Glutamatergic neuron (in vitro differentiated cells): ENCODE data around the gene PKHD1. TPM values are rescaled to one million over a fixed set of nuclear protein-coding genes. Genes with fewer than 3 reads are reported as not detected.

Experiments
- DNase-seq: peaks from one replicate; pipeline ENCODE4 v3.0.0; 2022
- H3K27ac Mint-ChIP-seq: one replicate; pipeline ENCODE4 v1.8.0; 2020; ENCODE audit warnings: mild to moderate bottlenecking, mixed read lengths, inconsistent platforms; ENCODE audit not compliant: unreplicated experiment
- H3K27me3 Mint-ChIP-seq: one replicate; pipeline ENCODE4 v1.8.0; 2020; ENCODE audit warnings: mild to moderate bottlenecking, moderate library complexity, mixed read lengths, inconsistent platforms; ENCODE audit not compliant: unreplicated experiment
- H3K36me3 Mint-ChIP-seq: one replicate; pipeline ENCODE4 v1.8.0; 2020; ENCODE audit warnings: mild to moderate bottlenecking, mixed read lengths, inconsistent platforms; ENCODE audit not compliant: unreplicated experiment
- H3K4me1 Mint-ChIP-seq: one replicate; pipeline ENCODE4 v1.8.0; 2020; ENCODE audit warnings: mild to moderate bottlenecking, low read depth, mixed read lengths, inconsistent platforms; ENCODE audit not compliant: unreplicated experiment
- H3K4me3 Mint-ChIP-seq: one replicate; pipeline ENCODE4 v1.8.0; 2020; ENCODE audit warnings: mild to moderate bottlenecking, mixed read lengths, inconsistent platforms; ENCODE audit not compliant: unreplicated experiment
- H3K9me3 Mint-ChIP-seq: one replicate; pipeline ENCODE4 v1.8.0; 2020; ENCODE audit warnings: mild to moderate bottlenecking, moderate library complexity, mixed read lengths, inconsistent platforms; ENCODE audit not compliant: unreplicated experiment
- CTCF ChIP-seq: fragments of 200-600 bp; sonication (generic); IDR thresholded peaks from one replicate; pipeline ENCODE4 v1.5.0; 2021; ENCODE audit not compliant: partially characterized antibody, unreplicated experiment
- total RNA-seq: library from RNA; stranded (reverse); fragmentation: NEBNext Ultra II Directional; extraction: Animal tissue kit (Norgen Biotek cat#: 25700); gene quantifications from one replicate; pipeline ENCODE4 v1.2.1, GENCODE V29; 2021; ENCODE audit not compliant: unreplicated experiment

PKHD1 gene
- total RNA-seq, 1 donor from 2014 or later = 0.02 TPM

GRCh38 chr6:52098721-52099120, 11.3 kb upstream of the PKHD1 start:
- peaks cover 3% of the 10 kb centered on the region for H3K9me3 Mint-ChIP-seq
- peaks cover 6% of the 10 kb centered on the region for H3K36me3 Mint-ChIP-seq
- TF ChIP-seq CTCF = no peak
- no peak overlapping the region for H3K27ac Mint-ChIP-seq
- H3K4me3 Mint-ChIP-seq = no peak overlapping the region
- H3K27me3 Mint-ChIP-seq = no peaks in the 10 kb centered on the region
- H3K4me1 Mint-ChIP-seq = no peaks in the 10 kb centered on the region
- no peak for DNase-seq

GRCh38 chr6:52089758-52090348, 2.4 kb upstream of the PKHD1 start:
- no peak for DNase-seq
- Mint-ChIP-seq H3K9me3 (no peaks in the 10 kb centered on the region), H3K36me3 (no peaks in the 10 kb centered on the region), H3K4me3 (no peak overlapping the region), H3K27ac (no peak overlapping the region), H3K4me1 (no peaks in the 10 kb centered on the region), H3K27me3 (peaks cover 2% of the 10 kb centered on the region)
- no peak for TF ChIP-seq CTCF

DNA sequence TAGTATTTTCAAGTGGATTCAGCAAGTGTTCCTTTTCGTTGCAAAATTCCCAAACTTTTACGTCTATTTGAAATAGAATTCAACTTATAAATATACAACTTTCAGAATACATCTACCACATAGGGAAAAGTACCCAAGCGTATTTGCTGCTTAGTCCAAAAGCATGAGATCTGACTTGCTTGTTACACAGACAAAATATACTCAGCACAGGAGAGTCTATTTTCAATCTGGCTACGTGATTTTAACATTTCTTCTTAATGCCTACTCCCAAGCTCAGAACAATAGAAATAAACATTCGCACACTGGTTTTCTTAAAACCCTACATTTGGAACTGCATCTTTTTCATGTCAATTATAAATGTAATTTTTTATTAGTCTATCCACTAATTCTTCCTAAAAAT, 672 bp downstream of the PKHD1 start:
- Mint-ChIP-seq H3K4me1 (no peaks in the 10 kb centered on the region), H3K9me3 (no peaks in the 10 kb centered on the region), H3K27me3 (peaks cover 2% of the 10 kb centered on the region), H3K27ac (no peak overlapping the region), H3K4me3 (no peak overlapping the region), H3K36me3 (no peaks in the 10 kb centered on the region)
- DNase-seq = no peak
- no peak for TF ChIP-seq CTCF

- Mint-ChIP-seq H3K4me3 (no peak overlapping the region), H3K36me3 (no peaks in the 10 kb centered on the region), H3K4me1 (no peaks in the 10 kb centered on the region), H3K27me3 (no peaks in the 10 kb centered on the region), H3K9me3 (no peaks in the 10 kb centered on the region), H3K27ac (no peak overlapping the region)
- DNase-seq = no peak
- TF ChIP-seq CTCF = no peak
These were observed 6.2 kb downstream of the PKHD1 start for GRCh38 chr6:52081237-52081636.

DNA sequence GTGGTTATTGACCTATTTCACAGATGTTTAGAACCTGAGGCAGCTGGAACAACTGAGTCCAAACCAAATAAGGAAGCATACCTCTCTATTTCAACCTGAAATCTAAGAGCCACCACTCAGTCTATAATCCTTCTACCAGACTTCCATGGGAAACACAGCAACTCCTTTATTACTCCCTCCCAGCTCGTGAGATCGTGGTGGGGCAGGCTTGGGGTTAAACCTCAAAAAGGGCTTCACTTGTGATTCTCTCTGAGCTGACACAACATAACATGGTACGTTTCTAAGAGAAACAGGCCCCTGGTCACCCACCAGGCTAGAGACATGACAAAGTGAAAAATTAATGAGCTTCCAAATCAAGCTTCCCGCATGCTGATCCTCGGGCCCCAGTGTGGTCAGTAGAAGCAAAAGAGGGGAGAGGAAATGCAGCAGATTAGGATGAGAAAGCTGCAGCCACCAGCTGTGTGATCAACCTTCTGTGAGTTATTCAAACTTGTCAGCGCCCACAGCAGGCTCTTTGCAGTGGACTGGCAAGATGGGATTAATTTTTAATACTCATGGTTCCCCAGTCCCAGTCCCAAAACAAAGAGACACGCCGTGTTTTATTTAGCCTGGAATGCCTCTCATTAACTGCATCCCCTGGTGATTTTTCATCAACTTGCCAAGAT, 9.3 kb downstream of the PKHD1 start:
- Mint-ChIP-seq H3K36me3 (no peaks in the 10 kb centered on the region), H3K4me1 (no peaks in the 10 kb centered on the region), H3K27ac (no peak overlapping the region), H3K27me3 (no peaks in the 10 kb centered on the region), H3K4me3 (no peak overlapping the region), H3K9me3 (no peaks in the 10 kb centered on the region)
- DNase-seq = no peak
- no peak for TF ChIP-seq CTCF
